Measurements from ENCODE around the gene ARID5B.
"Not testable (repeated sequence)": the region's sequence is repeated elsewhere in the genome, so short reads cannot be mapped to it uniquely, and the experiment has no call there.

ARID5B gene

GRCh38 chr10:62018131-62018911, 116.8 kb downstream of the ARID5B start:
- DNase-seq = no peak

GRCh38 chr10:62019013-62019684, 117.7 kb downstream of the ARID5B start:
- no peak for DNase-seq

- DNase-seq = peak; percentile 67
Measured at GRCh38 chr10:62019685-62020359, 118.3 kb downstream of the ARID5B start.

- DNase-seq = no peak
Measured at GRCh38 chr10:62021128-62021665, 119.7 kb downstream of the ARID5B start.

- no peak for DNase-seq
Measured at GRCh38 chr10:62021978-62022802, 120.7 kb downstream of the ARID5B start.

- peak; percentile 74 for DNase-seq
Measured at GRCh38 chr10:62022830-62023229, 121.3 kb downstream of the ARID5B start.

- peak; percentile 62 for DNase-seq
Measured at GRCh38 chr10:62023329-62023728, 121.8 kb downstream of the ARID5B start.

GRCh38 chr10:62024026-62024701, 122.7 kb downstream of the ARID5B start:
- DNase-seq = no peak

GRCh38 chr10:62025134-62025794, 123.8 kb downstream of the ARID5B start:
- DNase-seq = no peak

GRCh38 chr10:62025901-62026879, 124.7 kb downstream of the ARID5B start:
- DNase-seq = no peak

GRCh38 chr10:62027841-62028501, 126.5 kb downstream of the ARID5B start:
- DNase-seq = no peak

- not testable (repeated sequence) for DNase-seq
Measured at GRCh38 chr10:62028502-62028842, 127.0 kb downstream of the ARID5B start.

GRCh38 chr10:62029401-62029800, 127.9 kb downstream of the ARID5B start:
- DNase-seq = no peak

GRCh38 chr10:62031507-62031906, 130.0 kb downstream of the ARID5B start:
- DNase-seq = no peak

GRCh38 chr10:62033125-62033524, 131.6 kb downstream of the ARID5B start:
- no peak for DNase-seq

GRCh38 chr10:62034096-62034640, 132.7 kb downstream of the ARID5B start:
- no peak for DNase-seq

- DNase-seq = no peak
Measured at GRCh38 chr10:62036186-62037081, 134.9 kb downstream of the ARID5B start.

- no peak for DNase-seq
Measured at GRCh38 chr10:62037166-62037831, 135.8 kb downstream of the ARID5B start.

All from activated CD4-positive, alpha-beta T cell treated with anti-CD3 and anti-CD28 coated beads, Interleukin-2, amount 50 U/mL, for 16 hours (primary cell).